Mesendoderm (in vitro differentiated cells): ENCODE data around the gene XPO5.

Experiments used
- DNase-seq: peaks from one replicate; pipeline ENCODE4 v3.0.0; 2013
- H2AK5ac ChIP-seq: 2 replicates; pipeline ENCODE4 v1.6.1; 2013; ENCODE audit warnings: low read length, inconsistent platforms
- H2BK120ac ChIP-seq: 2 replicates; pipeline ENCODE4 v1.6.1; 2013; ENCODE audit warnings: low read depth, mild to moderate bottlenecking, low read length, moderate library complexity, mixed read lengths
- H2BK15ac ChIP-seq: replicated peaks from 2 replicates; pipeline ENCODE4 v1.6.1; 2013; ENCODE audit warnings: low read depth, mild to moderate bottlenecking, moderate library complexity
- H2BK5ac ChIP-seq: 2 replicates; pipeline ENCODE4 v1.6.1; 2013; ENCODE audit warnings: low read length, inconsistent platforms
- H3K18ac ChIP-seq: 2 replicates; pipeline ENCODE4 v1.6.1; 2013; ENCODE audit warnings: mild to moderate bottlenecking, low read length, mixed read lengths
- H3K23ac ChIP-seq: one replicate; pipeline ENCODE4 v1.6.1; 2013; ENCODE audit warnings: low read length
- H3K27ac ChIP-seq: 2 replicates; pipeline ENCODE4 v1.5.1; 2013; ENCODE audit warnings: low read depth, mild to moderate bottlenecking, inconsistent platforms, low read length, moderate library complexity
- H3K27me3 ChIP-seq: 2 replicates; pipeline ENCODE4 v1.6.1; 2013; ENCODE audit warnings: low read length, control low read depth, mild to moderate bottlenecking, inconsistent platforms; ENCODE audit not compliant: insufficient read depth, poor library complexity
- H3K36me3 ChIP-seq: 2 replicates; pipeline ENCODE4 v1.6.1; 2013; ENCODE audit warnings: low read length, inconsistent platforms; ENCODE audit not compliant: control insufficient read depth, insufficient read depth
- H3K4ac ChIP-seq: one replicate; pipeline ENCODE4 v1.6.1; 2013; ENCODE audit warnings: low read depth, mild to moderate bottlenecking, low read length, moderate library complexity
- H3K4me1 ChIP-seq: 2 replicates; pipeline ENCODE4 v1.6.1; 2013; ENCODE audit warnings: low read depth, low read length, inconsistent platforms; ENCODE audit not compliant: control insufficient read depth
- H3K4me2 ChIP-seq: 2 replicates; pipeline ENCODE4 v1.6.1; 2013; ENCODE audit warnings: low read length
- H3K4me3 ChIP-seq: 2 replicates; pipeline ENCODE4 v1.5.1; 2013; ENCODE audit warnings: mild to moderate bottlenecking, low read length
- H3K56ac ChIP-seq: one replicate; pipeline ENCODE4 v1.6.1; 2013; ENCODE audit warnings: low read length
- H3K79me1 ChIP-seq: 2 replicates; pipeline ENCODE4 v1.6.1; 2013; ENCODE audit warnings: low read length, inconsistent platforms
- H3K79me2 ChIP-seq: 2 replicates; pipeline ENCODE4 v1.6.1; 2013; ENCODE audit warnings: mild to moderate bottlenecking, low read length; ENCODE audit not compliant: control insufficient read depth, insufficient read depth
- H3K9ac ChIP-seq: 2 replicates; pipeline ENCODE4 v1.6.1; 2013; ENCODE audit warnings: low read length, inconsistent platforms
- H4K5ac ChIP-seq: one replicate; pipeline ENCODE4 v1.6.1; 2013; ENCODE audit warnings: low read length
- H4K8ac ChIP-seq: one replicate; pipeline ENCODE4 v1.6.1; 2013; ENCODE audit warnings: low read depth, mild to moderate bottlenecking, control low read depth, low read length, moderate library complexity
- WGBS: extraction: QIAGEN DNeasy Blood & Tissue Kit; methylation state at CpG from one replicate; pipeline ENCODE4 v1.1.7; 2013; ENCODE audit warnings: low lambda C conversion rate, missing lambda C conversion rate; ENCODE audit not compliant: insufficient coverage; ENCODE audit errors: extremely low coverage; 5-methylcytosine and 5-hydroxymethylcytosine counted together

Gene XPO5

GRCh38 chr6:43493230-43493629 is 82.6 kb downstream of the XPO5 start:
- H2BK15ac ChIP-seq, result no peak overlapping the region
- no peaks in the 10 kb centered on the region for H3K36me3 ChIP-seq
- no peak for DNase-seq
- peaks cover 31% of the 10 kb centered on the region for H3K79me1 ChIP-seq
- H3K79me2 ChIP-seq, result peaks cover 19% of the 10 kb centered on the region
- H3K27me3 ChIP-seq, result no peaks in the 10 kb centered on the region
- H3K4me2 ChIP-seq, result no peak overlapping the region
- H3K4me3 ChIP-seq, result no peak overlapping the region
- no peak overlapping the region for H4K5ac ChIP-seq
- H3K4me1 ChIP-seq, result peaks cover 7% of the 10 kb centered on the region
- no peak overlapping the region for H2BK120ac ChIP-seq
- WGBS, result no CpG with 5 or more reads among the region's 2 CpGs
- H3K56ac ChIP-seq, result no peak overlapping the region
- H3K27ac ChIP-seq, result no peak overlapping the region
- no peak overlapping the region for H3K9ac ChIP-seq
- H4K8ac ChIP-seq, result no peak overlapping the region
- H3K4ac ChIP-seq, result no peak overlapping the region
- H2BK5ac ChIP-seq, result no peak overlapping the region
- H2AK5ac ChIP-seq, result no peak overlapping the region
- no peak overlapping the region for H3K18ac ChIP-seq
- H3K23ac ChIP-seq, result no peak overlapping the region

- Histone ChIP-seq H3K23ac (no peak overlapping the region), H2AK5ac (no peak overlapping the region), H4K5ac (no peak overlapping the region), H3K56ac (no peak overlapping the region), H3K27me3 (no peaks in the 10 kb centered on the region), H3K4me1 (peaks cover 7% of the 10 kb centered on the region), H3K36me3 (no peaks in the 10 kb centered on the region), H2BK5ac (no peak overlapping the region), H3K4ac (no peak overlapping the region), H3K79me2 (peaks cover 19% of the 10 kb centered on the region), H3K9ac (no peak overlapping the region), H3K18ac (no peak overlapping the region), H3K4me2 (no peak overlapping the region), H4K8ac (no peak overlapping the region), H3K4me3 (no peak overlapping the region), H2BK120ac (no peak overlapping the region), H2BK15ac (no peak overlapping the region), H3K79me1 (peaks cover 31% of the 10 kb centered on the region), H3K27ac (no peak overlapping the region)
- DNase-seq, result no peak
- WGBS, result no CpG with 5 or more reads among the region's 3 CpGs
These were observed 83.2 kb downstream of the XPO5 start for GRCh38 chr6:43492673-43493072.

GRCh38 chr6:43491750-43492661 is 83.8 kb downstream of the XPO5 start:
- Histone ChIP-seq H3K9ac (no peak overlapping the region), H3K4me3 (no peak overlapping the region), H3K27ac (no peak overlapping the region), H2BK15ac (no peak overlapping the region), H3K23ac (no peak overlapping the region), H3K56ac (no peak overlapping the region), H3K18ac (no peak overlapping the region), H3K4me2 (no peak overlapping the region), H3K4ac (no peak overlapping the region), H3K4me1 (peaks cover 2% of the 10 kb centered on the region), H2BK120ac (no peak overlapping the region), H3K79me2 (peaks cover 21% of the 10 kb centered on the region), H2AK5ac (no peak overlapping the region), H2BK5ac (no peak overlapping the region), H3K79me1 (peaks cover 31% of the 10 kb centered on the region), H4K8ac (no peak overlapping the region), H3K27me3 (no peaks in the 10 kb centered on the region), H3K36me3 (no peaks in the 10 kb centered on the region), H4K5ac (no peak overlapping the region)
- no peak for DNase-seq
- WGBS, result no CpG with 5 or more reads among the region's 10 CpGs

GRCh38 chr6:43490523-43490939 is 85.3 kb downstream of the XPO5 start:
- WGBS, result no CpG with 5 or more reads among the region's 6 CpGs

GRCh38 chr6:43489277-43490072 is 86.4 kb downstream of the XPO5 start:
- Histone ChIP-seq H2BK5ac (no peak overlapping the region), H3K4me2 (no peak overlapping the region), H3K79me2 (peaks cover 24% of the 10 kb centered on the region), H3K36me3 (peaks cover 2% of the 10 kb centered on the region), H2BK120ac (no peak overlapping the region), H4K5ac (no peak overlapping the region), H3K27me3 (no peaks in the 10 kb centered on the region), H3K18ac (no peak overlapping the region), H2BK15ac (no peak overlapping the region), H3K9ac (no peak overlapping the region), H3K4ac (no peak overlapping the region), H4K8ac (no peak overlapping the region), H3K23ac (no peak overlapping the region), H3K4me3 (no peak overlapping the region), H3K27ac (no peak overlapping the region), H2AK5ac (no peak overlapping the region), H3K4me1 (no peaks in the 10 kb centered on the region), H3K56ac (no peak overlapping the region), H3K79me1 (peaks cover 34% of the 10 kb centered on the region)
- DNase-seq, result no peak
- no CpG with 5 or more reads among the region's 12 CpGs for WGBS

More at GRCh38 chr6:43490523-43490939, 85.3 kb downstream of the XPO5 start:
- H3K9ac ChIP-seq, result no peak overlapping the region
- H2AK5ac ChIP-seq, result no peak overlapping the region
- H3K56ac ChIP-seq, result no peak overlapping the region
- no peak overlapping the region for H2BK120ac ChIP-seq
- DNase-seq, result no peak
- no peak overlapping the region for H4K5ac ChIP-seq
- H3K23ac ChIP-seq, result no peak overlapping the region
- no peak overlapping the region for H3K27ac ChIP-seq
- H3K36me3 ChIP-seq, result peaks cover under 1% of the 10 kb centered on the region
- H3K4me3 ChIP-seq, result no peak overlapping the region
- H3K27me3 ChIP-seq, result no peaks in the 10 kb centered on the region
- H2BK5ac ChIP-seq, result no peak overlapping the region
- H3K18ac ChIP-seq, result no peak overlapping the region
- H3K4me2 ChIP-seq, result no peak overlapping the region
- H3K79me2 ChIP-seq, result peaks cover 24% of the 10 kb centered on the region
- no peaks in the 10 kb centered on the region for H3K4me1 ChIP-seq
- H3K79me1 ChIP-seq, result peaks cover 35% of the 10 kb centered on the region
- no peak overlapping the region for H2BK15ac ChIP-seq
- no peak overlapping the region for H4K8ac ChIP-seq
- no peak overlapping the region for H3K4ac ChIP-seq
